ENCODE measurements around the gene WWOX.

WWOX gene

GRCh38 chr16:79156761-79157160 lies 1057.3 kb downstream of the WWOX start:
- no peak for DNase-seq (ENCODE audit: low read depth)

- no peak for DNase-seq (ENCODE audit: low read depth)
Observed at GRCh38 chr16:79158337-79158736, 1058.9 kb downstream of the WWOX start.

DNA sequence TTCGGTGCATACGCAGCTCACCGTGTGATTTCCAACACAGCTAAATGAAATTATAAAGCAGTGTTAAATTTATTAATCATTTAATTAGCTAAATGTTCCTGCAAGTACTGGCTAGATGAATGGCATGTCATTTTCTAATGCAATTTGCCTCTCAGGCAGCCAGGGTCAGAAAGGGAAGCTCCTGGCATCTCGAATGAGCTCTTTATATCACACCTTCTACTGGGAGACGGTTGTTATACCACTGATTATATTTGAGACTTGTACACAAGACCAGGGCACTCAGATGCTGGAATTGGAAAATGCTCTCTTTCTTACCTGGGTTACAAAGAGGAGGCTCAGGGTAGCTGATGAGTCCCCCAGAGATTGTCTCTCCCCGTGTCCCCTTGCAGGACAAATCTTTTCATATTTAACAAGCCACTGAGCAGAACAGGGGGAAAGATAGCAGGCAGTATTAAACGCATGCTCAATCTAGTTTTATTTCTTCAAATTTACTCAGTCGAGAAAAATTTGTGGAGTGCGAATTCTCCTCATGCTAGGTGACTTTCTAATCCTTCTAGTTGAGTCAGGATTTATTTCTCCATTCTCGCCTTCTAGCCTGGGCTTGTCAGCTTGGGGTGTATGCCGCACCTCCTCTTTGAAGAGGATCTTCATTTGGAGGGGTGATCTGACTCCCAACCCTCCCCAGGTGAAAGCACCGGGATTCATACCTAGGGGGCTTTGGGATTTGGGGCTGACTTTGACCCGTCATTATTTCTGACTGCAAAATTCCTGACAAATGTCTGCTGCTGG lies 1060.0 kb downstream of the WWOX start:
- DNase-seq (ENCODE audit: low read depth) = no peak

GRCh38 chr16:79162977-79163376 lies 1063.5 kb downstream of the WWOX start:
- no peak for DNase-seq (ENCODE audit: low read depth)

GRCh38 chr16:79163691-79164387 lies 1064.4 kb downstream of the WWOX start:
- no peak for DNase-seq (ENCODE audit: low read depth)

DNA sequence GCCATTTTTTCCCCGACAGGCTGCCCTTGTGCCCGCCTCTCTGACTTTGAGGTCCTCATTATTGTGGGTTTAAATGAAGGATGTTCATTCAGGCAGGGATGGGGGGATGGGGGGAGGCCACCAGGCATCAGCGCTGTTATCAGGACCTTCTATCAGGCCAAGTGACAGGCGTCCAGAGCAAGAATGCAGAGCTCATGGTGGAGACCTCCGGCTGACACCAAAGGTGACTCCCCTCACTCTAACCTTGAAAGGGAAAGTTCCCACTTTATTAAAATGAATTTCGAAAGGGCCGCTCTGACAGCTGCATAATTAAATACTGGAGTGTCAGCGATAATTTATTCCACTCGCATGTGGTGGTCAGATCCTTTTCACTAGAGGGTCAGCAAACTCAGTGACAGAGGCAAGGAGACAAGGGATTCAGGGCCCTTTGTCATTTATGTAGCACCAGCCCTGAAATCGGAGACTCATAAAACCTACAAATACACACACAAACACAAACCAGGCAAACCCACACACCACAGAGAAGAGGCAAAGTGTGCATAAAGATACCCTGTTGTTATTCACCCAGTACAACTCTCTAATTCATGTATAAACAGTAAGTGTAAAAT lies 1065.0 kb downstream of the WWOX start:
- no peak for DNase-seq (ENCODE audit: low read depth)

GRCh38 chr16:79165079-79165478 lies 1065.6 kb downstream of the WWOX start:
- DNase-seq (ENCODE audit: low read depth) = no peak

DNA sequence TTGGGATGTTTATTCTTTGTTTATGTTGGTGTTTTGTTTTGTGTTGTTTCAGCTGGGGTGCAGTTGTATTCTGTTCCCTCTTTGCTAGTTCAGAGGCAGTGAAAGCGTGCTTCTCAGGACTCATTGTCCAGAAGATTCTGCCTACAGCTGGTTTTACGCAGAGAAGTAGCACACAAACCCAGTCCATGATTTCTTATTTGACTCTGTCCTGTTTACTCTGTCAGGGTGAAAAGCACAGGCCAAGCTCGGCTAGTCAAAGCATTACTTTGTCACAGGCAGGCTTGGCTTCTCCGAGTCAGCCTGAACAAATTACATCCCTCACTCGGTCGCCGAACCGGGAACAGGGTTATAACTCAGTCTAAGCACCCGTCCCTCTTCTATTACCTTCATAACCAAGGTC lies 1066.1 kb downstream of the WWOX start:
- DNase-seq (ENCODE audit: low read depth) = no peak

- no peak for DNase-seq (ENCODE audit: low read depth)
Observed at GRCh38 chr16:79167893-79168292, 1068.4 kb downstream of the WWOX start.

DNA sequence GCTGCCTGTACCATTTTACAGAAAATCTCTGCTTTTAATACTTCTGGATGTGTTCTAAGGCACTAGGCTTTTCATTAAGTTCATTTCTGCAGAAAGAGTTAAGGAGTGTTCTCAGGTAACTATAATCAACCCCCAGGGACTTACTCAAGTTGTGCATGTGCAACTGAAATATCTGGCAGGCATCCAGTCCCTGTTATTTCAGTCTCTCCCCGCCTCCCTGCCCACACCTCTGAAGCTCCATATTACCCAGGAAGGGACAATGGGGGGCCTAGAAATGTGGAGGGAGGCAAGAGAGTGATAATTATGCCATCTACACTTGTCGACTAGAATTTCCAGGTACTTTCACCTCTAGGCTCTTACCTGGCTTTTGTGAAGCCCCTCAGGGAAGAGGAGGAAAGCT lies 1068.9 kb downstream of the WWOX start:
- DNase-seq (ENCODE audit: low read depth) = no peak

DNA sequence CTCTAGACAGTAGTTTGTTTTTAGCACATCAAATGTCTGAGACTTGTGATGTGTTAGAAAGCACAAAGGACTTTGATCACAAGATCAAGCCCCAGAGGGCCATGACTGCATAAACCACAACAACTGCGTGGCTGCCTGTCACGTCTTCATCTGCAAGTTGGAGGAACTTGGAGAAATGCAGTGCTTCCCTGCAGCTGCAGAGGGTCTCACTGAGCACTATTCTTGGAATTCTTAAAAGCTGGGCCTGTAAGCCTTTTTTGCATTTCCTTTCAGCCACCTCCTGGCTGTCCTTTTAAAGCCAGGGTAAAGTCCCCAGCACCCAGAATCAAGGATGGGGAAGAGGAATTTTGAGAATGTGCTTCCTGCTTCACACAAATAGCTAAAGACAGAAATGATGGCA lies 1069.8 kb downstream of the WWOX start:
- no peak for DNase-seq (ENCODE audit: low read depth)

DNA sequence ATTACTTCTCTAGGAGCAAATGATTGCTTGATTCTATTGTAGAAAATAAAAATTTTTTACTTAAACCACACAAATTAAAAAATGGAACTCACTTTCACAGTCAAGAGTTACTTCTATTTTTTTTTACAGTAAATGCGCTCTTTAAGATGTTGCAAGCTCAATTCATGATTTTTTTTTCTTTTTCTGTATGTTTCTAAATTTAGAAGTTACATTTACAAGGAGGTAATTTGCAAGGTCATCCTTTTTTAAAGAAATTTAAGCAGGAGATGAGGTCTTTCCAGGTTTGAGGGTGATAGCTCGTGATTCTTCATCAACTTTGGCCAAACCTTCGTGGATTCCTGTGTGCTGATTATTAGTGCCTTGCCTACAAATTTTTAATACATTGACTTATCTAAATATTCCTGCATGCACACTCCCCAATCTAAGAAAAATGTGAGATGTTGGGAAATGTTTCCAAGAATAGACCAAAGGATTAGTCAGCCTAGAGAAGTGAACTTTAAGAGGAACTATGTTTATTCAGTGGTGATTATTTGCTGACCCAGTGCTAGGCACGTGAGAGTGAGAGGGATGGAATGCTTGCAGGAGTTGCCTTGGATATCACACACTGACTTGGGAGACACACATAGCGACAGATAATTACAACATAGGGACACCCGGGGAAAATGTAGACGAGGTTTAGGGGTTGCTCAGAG lies 1071.2 kb downstream of the WWOX start:
- DNase-seq (ENCODE audit: low read depth) = no peak

GRCh38 chr16:79171504-79171903 lies 1072.0 kb downstream of the WWOX start:
- DNase-seq (ENCODE audit: low read depth) = no peak

- DNase-seq (ENCODE audit: low read depth) = no peak
Observed at GRCh38 chr16:79171931-79172705, 1072.7 kb downstream of the WWOX start.

DNA sequence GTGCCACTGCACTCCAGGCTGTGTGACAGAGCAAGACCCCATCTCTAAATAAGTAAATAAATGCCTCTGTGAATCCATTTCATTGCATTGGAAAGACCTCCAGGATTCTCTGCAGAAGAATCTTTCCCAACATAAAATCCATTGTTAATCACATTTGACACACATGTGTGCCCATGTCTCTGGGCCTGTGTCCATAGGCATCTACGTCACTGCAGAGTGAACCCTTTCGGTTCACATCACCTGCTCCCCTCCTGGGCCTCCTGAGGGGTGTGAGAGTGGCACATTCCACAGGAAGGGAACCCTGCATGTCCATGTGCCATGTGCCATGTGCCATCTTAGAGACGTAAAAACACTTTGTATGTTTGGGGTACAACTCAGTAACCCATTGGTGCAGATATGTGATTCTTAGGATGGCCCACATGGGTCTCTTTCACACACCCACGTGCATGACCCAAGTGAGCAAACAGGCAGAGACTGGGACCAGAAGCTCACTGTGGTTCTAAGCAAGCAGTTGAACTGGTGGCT lies 1073.6 kb downstream of the WWOX start:
- DNase-seq (ENCODE audit: low read depth) = no peak

DNA sequence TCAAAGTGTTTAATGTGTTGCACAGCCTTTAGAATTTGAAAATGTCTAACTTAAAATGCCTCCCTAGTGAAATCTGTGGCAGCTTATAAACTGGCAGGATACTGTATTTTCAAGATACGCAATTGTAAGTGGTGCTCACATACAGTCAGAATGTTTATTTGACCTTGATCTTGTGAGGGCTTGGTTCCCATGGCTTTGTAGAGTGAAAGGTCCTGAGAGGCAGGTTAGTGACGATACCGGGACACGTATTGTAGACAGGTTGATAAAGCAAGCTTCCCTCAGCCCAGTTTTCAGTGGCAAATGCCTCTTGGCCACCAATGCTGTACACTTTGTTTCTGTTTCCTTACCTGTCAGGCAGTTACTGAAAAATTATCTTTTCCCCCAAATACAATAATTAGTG lies 1074.5 kb downstream of the WWOX start:
- DNase-seq (ENCODE audit: low read depth) = no peak

- DNase-seq (ENCODE audit: low read depth) = no peak
Observed at GRCh38 chr16:79175286-79176057, 1076.0 kb downstream of the WWOX start.

GRCh38 chr16:79177018-79177417 lies 1077.6 kb downstream of the WWOX start:
- no peak for DNase-seq (ENCODE audit: low read depth)

DNA sequence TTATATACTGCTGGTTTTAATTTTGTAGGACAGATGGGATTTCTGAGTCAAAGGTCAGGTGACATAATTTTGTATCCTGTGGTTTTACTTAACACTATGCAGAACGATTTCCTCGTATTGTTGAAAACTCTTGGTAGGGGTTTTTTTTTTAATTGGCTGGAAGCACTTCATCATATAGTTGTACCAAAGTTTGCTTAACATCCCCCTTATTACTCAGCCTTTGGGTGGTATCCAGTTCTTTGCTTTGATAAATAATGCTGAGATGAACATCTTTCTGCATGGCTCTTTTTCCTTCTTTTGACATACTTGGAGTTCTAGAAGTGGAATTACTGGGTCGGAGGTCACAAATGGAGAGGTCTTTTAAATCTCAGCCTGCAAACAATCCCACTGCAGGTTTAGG lies 1082.0 kb downstream of the WWOX start:
- DNase-seq (ENCODE audit: low read depth) = no peak

DNA sequence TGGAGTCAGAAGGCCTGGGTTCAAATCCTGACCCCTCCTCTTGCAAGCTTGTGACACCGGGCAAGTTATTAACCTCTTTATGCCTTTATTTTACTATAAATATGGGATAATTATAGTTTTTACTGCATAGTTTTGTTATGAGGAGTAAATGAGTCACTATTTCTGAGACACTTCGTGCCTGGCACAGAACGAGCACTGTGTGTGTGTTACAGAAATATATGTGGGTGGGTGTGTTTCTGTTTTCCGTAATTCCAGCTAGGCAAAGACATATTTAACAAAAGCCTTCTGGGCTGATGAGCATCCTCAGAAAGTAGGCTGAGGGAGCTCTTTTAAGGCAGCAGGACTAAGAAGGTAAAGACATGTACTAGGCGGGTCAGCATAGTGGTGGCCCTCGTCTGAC lies 1083.2 kb downstream of the WWOX start:
- no peak for DNase-seq (ENCODE audit: low read depth)

DNA sequence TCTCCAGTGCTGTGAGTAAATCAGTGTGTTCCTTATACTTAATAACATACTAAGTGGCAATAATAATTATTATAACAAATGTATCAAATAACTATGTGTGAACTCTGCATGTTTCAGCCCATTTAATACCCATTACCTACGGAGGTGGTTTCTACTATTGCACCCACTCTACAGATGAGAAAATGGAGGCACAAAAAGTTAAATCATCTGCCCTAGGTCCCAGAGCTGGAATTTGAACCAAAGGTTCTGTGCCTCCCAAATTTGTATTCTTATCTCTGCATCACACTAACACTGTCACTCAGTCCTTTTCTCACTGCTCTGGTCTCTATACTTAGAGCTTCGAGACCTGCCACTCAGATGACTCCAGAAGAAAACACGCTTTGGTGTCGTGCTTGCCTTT lies 1084.1 kb downstream of the WWOX start:
- no peak for DNase-seq (ENCODE audit: low read depth)
